ENCODE results near the gene LPAR1. TPM values are rescaled to one million over a fixed set of nuclear protein-coding genes. Genes with fewer than 3 reads are reported as not detected.

LPAR1 gene
- total and polyA plus RNA-seq, 12 donors = 9.6 to 65.2 (median 22.4) TPM

- no peak for DNase-seq
- intact Hi-C loops (cut with DNase I) = no loop called here
- Histone ChIP-seq H3K9me3 (replicated peaks in 1 of 3) (no peaks in the 10 kb centered on the region), H3K27me3 (no peaks in the 10 kb centered on the region), H3K4me1 (replicated peaks in 1 of 2) (peaks cover 0 to 17% of the 10 kb centered on the region in 2 donors), H3K36me3 (replicated peaks in 1 of 2) (no peaks in the 10 kb centered on the region), H3K4me3 (no peak overlapping the region), H3K27ac (peak overlapping the region in 1 of 5 donors; percentile 21)
- 48 to 68% (median 59%) methylated on average over 5 of the region's 5 CpGs for WGBS, 4 donors
- TF ChIP-seq, protein P1, sequence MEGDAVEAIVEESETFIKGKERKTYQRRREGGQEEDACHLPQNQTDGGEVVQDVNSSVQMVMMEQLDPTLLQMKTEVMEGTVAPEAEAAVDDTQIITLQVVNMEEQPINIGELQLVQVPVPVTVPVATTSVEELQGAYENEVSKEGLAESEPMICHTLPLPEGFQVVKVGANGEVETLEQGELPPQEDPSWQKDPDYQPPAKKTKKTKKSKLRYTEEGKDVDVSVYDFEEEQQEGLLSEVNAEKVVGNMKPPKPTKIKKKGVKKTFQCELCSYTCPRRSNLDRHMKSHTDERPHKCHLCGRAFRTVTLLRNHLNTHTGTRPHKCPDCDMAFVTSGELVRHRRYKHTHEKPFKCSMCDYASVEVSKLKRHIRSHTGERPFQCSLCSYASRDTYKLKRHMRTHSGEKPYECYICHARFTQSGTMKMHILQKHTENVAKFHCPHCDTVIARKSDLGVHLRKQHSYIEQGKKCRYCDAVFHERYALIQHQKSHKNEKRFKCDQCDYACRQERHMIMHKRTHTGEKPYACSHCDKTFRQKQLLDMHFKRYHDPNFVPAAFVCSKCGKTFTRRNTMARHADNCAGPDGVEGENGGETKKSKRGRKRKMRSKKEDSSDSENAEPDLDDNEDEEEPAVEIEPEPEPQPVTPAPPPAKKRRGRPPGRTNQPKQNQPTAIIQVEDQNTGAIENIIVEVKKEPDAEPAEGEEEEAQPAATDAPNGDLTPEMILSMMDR (IDR thresholded peaks at IDR 0.05) = no peak
- TF ChIP-seq POLR2A (IDR thresholded peaks at IDR 0.05) = no peak
Observed at GRCh38 chr9:111030492-111030891, 7.8 kb downstream of the LPAR1 start.

- TF ChIP-seq, protein P1 (IDR thresholded peaks at IDR 0.05) = no peak
- no peak for DNase-seq
- 65 to 78% (median 75%) methylated on average over 4 of the region's 4 CpGs for WGBS, 4 donors
- H3K27ac ChIP-seq = no peak overlapping the region
- H3K36me3 ChIP-seq (replicated peaks in 1 of 2) = no peaks in the 10 kb centered on the region
- no peaks in the 10 kb centered on the region for H3K9me3 ChIP-seq (replicated peaks in 1 of 3)
- H3K4me1 ChIP-seq (replicated peaks in 1 of 2) = peaks cover 0 to 10% of the 10 kb centered on the region in 2 donors
- H3K4me3 ChIP-seq = no peak overlapping the region
- intact Hi-C loops (cut with DNase I) = no loop called here
- no peaks in the 10 kb centered on the region for H3K27me3 ChIP-seq
Observed at GRCh38 chr9:111029260-111029659, 9.0 kb downstream of the LPAR1 start.

DNA sequence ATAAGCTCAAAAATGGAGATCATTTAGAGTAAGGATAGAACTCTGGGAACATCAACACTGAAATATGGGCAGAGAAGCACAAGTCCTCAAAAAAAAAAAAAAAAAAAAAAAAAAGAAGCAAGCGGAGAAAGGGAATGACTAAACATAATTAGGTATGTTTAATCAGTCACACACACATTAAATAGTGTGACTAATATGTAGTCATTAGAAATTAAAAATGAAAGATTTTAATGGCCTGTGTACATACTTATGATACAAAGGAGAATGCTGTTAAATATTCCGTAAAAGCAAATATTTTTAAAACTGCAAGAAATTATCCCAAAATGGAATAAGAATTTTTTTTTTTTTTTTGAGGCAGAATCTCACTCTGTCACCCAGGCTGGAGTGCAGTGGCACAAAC is 10.5 kb downstream of the LPAR1 start:
- Histone ChIP-seq H3K27ac (no peak overlapping the region), H3K4me3 (no peak overlapping the region), H3K36me3 (replicated peaks in 1 of 2) (no peaks in the 10 kb centered on the region), H3K27me3 (no peaks in the 10 kb centered on the region), H3K4me1 (replicated peaks in 1 of 2) (peaks cover 0 to 2% of the 10 kb centered on the region in 2 donors), H3K9me3 (replicated peaks in 1 of 3) (no peaks in the 10 kb centered on the region)
- no peak for TF ChIP-seq POLR2A (IDR thresholded peaks at IDR 0.05)
- TF ChIP-seq, protein P1 (IDR thresholded peaks at IDR 0.05) = no peak
- DNase-seq = no peak
- 89 to 96% (median 93%) methylated on average over 2 of the region's 2 CpGs for WGBS, 4 donors
- intact Hi-C loops (cut with DNase I) = no loop called here

- H3K4me1 ChIP-seq (replicated peaks in 1 of 2) = no peaks in the 10 kb centered on the region
- no peak overlapping the region for H3K4me3 ChIP-seq
- no peak for DNase-seq
- no peak for TF ChIP-seq POLR2A (IDR thresholded peaks at IDR 0.05)
- H3K27ac ChIP-seq = no peak overlapping the region
- no peaks in the 10 kb centered on the region for H3K9me3 ChIP-seq (replicated peaks in 1 of 3)
- 65 to 72% (median 67%) methylated on average over 3 of the region's 3 CpGs for WGBS, 4 donors
- H3K27me3 ChIP-seq = no peaks in the 10 kb centered on the region
- no peaks in the 10 kb centered on the region for H3K36me3 ChIP-seq (replicated peaks in 1 of 2)
- intact Hi-C loops (cut with DNase I) = no loop called here
Observed at GRCh38 chr9:111023128-111023527, 15.1 kb downstream of the LPAR1 start.

DNA sequence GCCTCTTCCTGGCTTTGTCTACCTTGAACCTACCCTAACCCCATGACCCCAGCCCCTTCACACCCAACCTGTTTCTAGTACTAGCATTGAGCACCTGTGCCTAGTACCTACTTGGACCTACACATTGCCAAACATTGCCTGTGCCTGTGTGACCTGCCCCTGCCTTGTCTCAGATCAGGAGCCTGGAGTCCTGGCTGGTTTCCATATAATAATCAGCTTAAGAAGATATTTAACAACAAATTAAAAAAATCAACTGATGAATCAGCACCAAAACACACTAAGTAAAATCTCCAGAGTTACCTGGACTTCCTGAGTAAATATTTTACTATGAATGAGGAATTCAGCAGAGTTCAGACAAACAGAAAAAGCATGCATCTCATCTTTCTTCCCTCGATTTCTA is 17.7 kb downstream of the LPAR1 start:
- no peak for DNase-seq
- Histone ChIP-seq H3K27me3 (no peaks in the 10 kb centered on the region), H3K9me3 (replicated peaks in 1 of 3) (no peaks in the 10 kb centered on the region), H3K4me3 (no peak overlapping the region), H3K36me3 (replicated peaks in 1 of 2) (no peaks in the 10 kb centered on the region), H3K27ac (no peak overlapping the region), H3K4me1 (replicated peaks in 1 of 2) (peaks cover 3 to 21% of the 10 kb centered on the region in 2 donors)
- TF ChIP-seq, protein P1 (IDR thresholded peaks at IDR 0.05) = no peak
- TF ChIP-seq POLR2A (IDR thresholded peaks at IDR 0.05) = no peak
- WGBS, 4 donors = 56 to 85% (median 78%) methylated on average over 1 of the region's 1 CpG
- intact Hi-C loops (cut with DNase I) = no loop called here

All from adrenal gland (tissue), 12 donors.